Ecto neural progenitor cell (in vitro differentiated cells): ENCODE measurements around the gene ASL.
"Not testable (repeated sequence)": the region's sequence is repeated elsewhere in the genome, so short reads cannot be mapped to it uniquely, and the experiment has no call there.

Experiments used
- DNase-seq: peaks from one replicate; pipeline ENCODE4 v3.0.0-alpha.2; 2018; ENCODE audit warnings: low spot score

ASL gene

DNA sequence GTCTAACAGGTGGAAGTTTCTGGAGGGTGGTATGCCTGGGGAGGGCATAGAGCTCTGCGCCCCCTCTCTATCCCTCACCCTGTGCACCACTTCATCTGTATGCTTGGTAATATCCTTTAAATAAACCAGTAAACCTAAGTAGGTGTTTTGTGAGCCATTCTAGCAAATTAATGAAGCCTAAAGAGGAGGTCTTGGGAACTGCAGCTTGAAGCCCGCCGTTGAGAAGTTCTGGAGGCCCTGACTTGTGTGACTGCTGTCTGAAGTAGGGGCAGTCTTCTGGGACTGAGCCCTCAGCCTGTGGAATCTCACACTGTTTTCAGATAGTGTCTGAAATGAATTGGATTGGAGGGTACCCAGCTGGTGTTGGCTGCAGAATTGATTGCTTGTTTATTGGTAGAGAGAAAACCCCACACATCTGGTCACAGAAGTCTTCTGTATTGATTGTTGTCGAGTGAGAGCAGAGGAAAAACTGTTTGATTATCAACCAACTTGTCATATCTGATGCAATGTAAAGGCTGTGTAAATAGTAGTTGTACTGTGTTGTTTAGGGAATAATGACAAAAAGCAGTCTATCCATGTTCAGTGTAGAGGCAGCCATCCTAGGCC lies 43.7 kb downstream of the ASL start:
- DNase-seq, result no peak

DNA sequence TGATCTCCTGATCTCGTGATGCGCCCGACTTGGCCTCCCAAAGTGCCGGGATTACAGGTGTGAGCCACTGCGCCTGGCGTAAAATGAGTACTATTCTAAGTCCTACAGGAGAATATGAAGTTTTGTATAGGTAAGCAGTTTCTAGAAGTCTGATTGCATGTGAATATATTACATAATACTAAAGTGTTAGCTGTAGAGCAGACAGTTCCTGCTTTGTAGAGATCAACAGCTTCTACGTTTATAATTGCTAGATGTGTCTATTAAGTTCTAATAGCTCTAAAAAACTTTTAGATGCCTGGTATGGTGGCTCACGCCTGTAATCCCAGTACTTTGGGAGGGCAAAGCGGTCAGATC lies 47.5 kb downstream of the ASL start:
- no peak for DNase-seq

DNA sequence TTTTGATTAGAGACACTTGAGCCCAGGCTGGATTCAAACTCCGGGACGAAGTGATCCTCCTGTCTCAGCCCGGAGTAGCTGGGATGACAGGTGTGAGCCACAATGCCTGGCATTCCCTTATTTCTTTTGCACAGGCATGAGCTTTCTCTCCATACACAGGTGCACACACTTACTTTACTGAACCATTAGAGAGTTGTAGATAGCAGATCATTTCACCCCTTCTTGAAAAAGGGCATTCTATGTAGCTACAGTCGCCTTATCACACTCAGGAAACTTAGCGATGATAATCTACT lies 48.9 kb downstream of the ASL start:
- DNase-seq, result not testable (repeated sequence)

DNA sequence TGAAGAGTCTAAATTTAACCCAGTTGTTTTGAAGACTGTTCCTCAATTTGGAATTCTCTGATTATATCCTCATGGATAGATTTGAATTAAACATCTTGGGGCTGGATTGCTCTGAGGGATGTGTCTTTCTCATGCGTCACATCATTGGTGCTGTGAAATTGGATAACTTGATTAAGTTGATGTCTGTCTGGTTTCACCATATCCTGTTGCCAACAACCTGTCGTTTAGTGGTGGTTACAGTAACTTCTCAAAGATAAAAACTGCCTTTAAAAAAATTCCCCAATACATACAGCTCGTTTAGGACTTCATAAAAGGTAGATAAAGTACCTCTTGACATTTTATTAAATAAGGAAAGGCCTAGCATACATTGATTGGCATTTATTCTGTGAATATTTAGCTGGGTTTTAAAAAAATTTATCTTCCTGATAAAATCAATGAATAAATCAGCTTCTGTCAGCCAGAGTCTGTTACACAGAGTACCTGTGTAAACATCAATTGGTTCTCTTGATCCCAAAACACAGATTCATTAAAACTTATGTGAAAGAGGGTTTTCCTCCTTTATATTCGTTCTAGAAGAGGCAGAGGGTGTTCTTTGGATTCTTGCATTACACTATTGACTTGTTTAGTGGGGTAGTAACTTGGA lies 49.6 kb downstream of the ASL start:
- DNase-seq, result no peak

DNA sequence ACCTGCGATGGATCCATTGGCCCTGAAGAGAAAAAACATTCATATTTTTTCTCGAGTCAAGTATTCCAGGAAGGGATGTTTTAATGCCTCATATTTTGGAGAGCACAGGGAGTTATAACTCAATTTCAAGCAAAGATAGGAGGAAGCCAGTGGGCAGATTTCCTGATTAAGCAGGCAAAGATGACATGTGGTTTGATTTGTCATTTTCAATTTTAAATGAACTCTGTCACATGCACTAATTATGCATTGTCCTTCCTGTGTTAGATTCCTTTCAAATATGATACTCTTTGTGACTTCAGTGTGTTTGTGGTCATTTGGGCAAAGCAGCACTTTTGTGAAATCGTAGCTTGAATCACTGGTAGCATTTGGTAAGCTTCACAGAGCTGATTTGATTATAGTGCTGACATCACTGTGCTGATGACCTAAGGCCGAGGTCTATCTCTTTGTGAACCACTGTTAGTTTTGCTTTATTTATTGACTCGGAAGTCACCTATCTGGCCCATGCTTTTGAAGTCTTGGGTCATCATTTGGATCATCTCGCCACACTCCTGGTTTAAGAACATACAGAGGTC lies 50.2 kb downstream of the ASL start:
- DNase-seq, result not testable (repeated sequence)

DNA sequence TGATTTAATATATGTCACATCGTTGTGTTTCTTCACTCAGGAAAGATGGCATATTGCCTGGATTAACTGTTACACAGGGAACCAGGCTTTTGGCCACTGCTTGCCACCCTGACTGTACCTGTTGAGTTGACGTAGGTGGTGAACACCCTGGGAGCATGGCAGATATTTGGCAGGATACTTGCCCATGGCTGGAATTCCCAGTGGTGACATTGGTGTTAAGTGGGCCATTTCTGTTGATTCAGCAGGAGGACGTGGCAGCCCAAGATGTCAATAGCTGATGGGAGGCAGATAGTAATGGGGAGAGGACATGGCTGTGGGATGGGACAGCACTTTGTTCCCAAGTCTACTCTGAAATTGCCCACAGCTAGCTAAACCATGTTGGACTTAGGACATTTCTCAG lies 51.6 kb downstream of the ASL start:
- DNase-seq, result not testable (repeated sequence)

DNA sequence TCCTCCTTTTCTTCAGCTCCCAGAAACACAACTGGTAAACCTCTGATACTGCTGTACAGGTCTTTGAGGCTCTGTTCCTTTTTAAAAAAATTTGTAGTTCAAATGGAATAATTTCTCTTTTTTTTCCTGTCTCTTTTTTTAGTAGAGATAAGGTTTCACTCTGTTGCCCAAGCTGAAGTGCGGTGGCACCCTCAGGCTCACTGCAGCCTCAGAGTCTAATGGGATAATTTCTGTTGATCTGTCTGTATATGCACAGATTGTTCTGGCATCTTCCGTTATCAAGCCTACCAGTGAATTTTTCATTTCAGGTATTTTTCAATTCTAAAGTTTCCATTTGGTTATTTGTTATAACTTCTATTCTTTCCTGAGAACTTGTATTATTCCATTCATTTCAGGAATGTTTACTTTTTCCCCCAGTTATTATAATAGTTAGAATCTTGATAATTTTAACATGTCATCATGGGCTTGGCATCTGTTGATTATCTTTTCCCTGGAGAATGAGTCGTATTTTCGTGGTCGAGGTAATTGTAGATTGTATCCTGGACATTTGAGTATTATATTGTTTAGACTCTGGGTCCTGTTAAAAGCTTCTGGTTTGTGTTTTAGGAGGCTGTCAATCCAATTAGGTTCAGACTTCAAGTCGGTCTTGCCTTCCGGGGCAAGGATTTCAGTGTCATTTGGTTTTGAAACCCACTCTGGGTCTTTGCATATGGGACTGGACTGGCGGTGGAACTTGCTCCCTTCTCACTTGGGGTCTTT lies 63.6 kb downstream of the ASL start:
- no peak for DNase-seq

DNA sequence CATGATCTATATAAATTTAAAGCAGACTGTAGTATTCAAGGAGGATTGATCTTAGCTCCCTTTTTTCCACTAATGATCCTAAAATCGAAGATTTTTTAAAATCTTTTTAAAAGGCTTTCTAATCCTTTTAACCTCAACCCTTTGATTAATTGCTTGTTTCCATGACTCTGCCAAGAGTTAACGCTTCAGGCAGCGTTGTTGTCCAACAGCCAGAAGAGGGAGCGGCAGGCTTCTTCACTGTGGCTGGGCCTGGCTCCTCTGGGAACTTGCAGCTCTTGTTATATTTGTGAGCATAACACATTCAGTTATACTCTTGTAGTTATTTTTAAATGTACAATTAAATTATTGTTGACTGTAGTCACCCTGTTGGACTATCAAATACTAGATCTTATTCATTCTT lies 65.3 kb downstream of the ASL start:
- no peak for DNase-seq

DNA sequence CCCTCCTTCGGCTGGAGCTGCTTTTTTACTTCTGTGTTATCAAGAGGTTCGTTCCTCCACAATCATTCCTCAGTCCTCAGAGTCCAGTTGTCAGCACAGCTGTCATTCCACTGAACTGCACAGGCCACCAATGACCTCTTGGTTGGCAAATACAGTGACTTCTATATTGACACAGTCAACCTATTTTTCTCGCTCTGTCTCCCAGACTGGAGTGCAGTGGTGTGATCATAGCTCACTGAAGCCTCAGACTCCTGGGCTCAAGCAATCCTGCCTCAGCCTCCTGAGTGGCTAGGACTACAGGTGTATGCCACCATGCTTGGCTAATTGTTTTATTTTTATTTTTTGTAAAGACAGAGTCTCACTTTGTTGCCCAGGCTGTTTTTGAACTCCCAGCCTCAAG lies 66.7 kb downstream of the ASL start:
- DNase-seq, result no peak

DNA sequence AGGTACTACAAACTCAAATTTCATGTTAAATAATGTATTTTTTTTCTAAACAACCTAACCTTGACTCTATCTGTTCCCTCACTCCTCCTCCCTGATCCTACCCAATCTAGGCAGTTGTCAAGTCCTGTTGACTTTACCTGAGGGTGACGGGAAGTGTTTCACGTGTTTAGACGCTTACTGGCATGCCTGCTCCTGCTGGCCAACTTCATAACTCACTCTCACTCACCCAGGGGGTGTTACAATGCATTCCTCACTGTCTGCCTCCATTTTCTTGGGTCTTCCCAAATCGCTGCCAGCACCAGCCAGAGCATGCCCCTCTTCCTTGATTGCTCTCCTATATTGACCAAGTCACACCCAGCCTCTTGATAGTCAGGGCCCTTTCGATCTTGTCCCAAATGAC lies 67.4 kb downstream of the ASL start:
- no peak for DNase-seq
